Measurements from ENCODE around the gene TMEM25. TPM values are rescaled to one million over a fixed set of nuclear protein-coding genes. Genes with fewer than 3 reads are reported as not detected.
A peak's percentile ranks its signal among the peaks of the same experiment; 100 is the strongest.

Gene TMEM25
- total RNA-seq, 4 donors from 2014 or later: 7.0 to 18.0 (median 15.3) TPM

DNA sequence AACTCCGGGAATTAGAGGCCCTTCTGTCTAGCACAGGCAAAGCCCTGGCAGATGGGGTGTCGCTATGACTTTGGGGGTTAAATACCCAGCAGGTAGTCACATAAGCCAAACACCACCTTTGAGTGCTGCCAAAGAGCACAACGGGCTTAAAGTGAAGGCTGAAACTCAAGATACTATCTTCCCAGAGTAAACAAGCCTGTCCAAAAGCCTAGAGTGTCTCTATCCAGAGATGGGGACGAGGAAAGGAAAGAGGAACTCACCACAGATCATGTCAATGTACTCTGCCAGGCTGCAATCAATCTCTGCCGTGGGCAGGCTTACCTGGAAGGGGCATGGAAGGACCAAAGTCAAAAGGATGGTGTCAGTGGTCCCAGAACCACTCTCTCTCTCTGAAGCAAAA, 14.5 kb downstream of the TMEM25 start:
- Histone ChIP-seq H3K27ac (no peak overlapping the region), H3K36me3 (peaks cover 0 to 78% (median 12%) of the 10 kb centered on the region in 3 donors), H3K4me3 (no peak overlapping the region), H3K27me3 (no peaks in the 10 kb centered on the region), H3K4me1 (no peaks in the 10 kb centered on the region), H3K9me3 (no peaks in the 10 kb centered on the region)
- TF ChIP-seq, protein P1, sequence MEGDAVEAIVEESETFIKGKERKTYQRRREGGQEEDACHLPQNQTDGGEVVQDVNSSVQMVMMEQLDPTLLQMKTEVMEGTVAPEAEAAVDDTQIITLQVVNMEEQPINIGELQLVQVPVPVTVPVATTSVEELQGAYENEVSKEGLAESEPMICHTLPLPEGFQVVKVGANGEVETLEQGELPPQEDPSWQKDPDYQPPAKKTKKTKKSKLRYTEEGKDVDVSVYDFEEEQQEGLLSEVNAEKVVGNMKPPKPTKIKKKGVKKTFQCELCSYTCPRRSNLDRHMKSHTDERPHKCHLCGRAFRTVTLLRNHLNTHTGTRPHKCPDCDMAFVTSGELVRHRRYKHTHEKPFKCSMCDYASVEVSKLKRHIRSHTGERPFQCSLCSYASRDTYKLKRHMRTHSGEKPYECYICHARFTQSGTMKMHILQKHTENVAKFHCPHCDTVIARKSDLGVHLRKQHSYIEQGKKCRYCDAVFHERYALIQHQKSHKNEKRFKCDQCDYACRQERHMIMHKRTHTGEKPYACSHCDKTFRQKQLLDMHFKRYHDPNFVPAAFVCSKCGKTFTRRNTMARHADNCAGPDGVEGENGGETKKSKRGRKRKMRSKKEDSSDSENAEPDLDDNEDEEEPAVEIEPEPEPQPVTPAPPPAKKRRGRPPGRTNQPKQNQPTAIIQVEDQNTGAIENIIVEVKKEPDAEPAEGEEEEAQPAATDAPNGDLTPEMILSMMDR (IDR thresholded peaks at IDR 0.05): no peak
- TF ChIP-seq POLR2A (IDR thresholded peaks at IDR 0.05): no peak
- no peak for DNase-seq
- intact Hi-C loops (cut with DNase I): no loop called here
- WGBS, 2 donors: 69 to 91% methylated on average over 4 to 5 of the region's 5 CpGs

DNA sequence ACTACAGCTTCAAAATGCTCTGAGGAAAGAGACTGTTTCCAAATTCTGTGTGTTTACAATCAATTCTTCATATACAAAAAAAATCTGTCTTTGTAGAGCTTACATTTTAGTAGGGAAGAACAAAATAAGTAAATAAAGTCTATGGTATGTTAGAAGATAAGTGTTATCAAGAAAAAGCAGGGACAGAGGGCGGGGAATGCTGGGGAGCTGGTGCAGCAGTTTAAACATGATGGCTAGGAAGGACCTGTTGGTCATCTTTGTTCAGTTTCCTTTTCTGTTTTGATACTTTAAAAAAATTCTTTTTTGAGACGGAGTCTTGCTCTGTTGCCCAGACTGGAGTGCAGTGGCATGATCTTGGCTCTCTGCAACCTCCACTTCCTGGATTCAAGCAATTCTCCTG, 16.1 kb downstream of the TMEM25 start:
- Histone ChIP-seq H3K36me3 (peaks cover 0 to 83% (median 23%) of the 10 kb centered on the region in 3 donors), H3K27ac (no peak overlapping the region), H3K9me3 (no peaks in the 10 kb centered on the region), H3K4me3 (no peak overlapping the region), H3K27me3 (no peaks in the 10 kb centered on the region), H3K4me1 (no peaks in the 10 kb centered on the region)
- no peak for TF ChIP-seq POLR2A (IDR thresholded peaks at IDR 0.05)
- TF ChIP-seq, protein P1 (IDR thresholded peaks at IDR 0.05): no peak
- intact Hi-C loops (cut with DNase I): no loop called here
- no peak for DNase-seq
- WGBS, 2 donors: 86 to 95% methylated on average over 2 of the region's 2 CpGs

DNA sequence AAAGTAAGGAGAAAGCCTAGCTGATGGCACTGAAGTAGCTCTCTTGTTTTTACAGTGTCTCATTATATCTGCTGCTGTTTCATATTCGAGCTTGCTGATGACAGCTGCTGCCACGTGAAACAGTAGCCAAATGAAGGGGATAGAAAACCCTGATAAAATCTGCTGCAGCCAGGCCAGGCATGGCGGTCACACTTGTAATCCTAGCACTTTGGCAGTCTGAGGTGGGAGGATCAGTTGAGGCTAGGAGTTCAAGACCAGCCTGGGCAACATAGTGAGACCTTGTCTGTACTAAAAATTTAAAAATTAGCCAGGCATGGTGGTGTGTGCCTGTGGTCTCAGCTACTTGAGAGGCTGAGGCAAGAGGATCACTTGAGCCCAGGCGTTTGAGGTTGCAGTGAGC, 21.3 kb downstream of the TMEM25 start:
- WGBS, 2 donors: 89 to 93% methylated on average over 3 to 4 of the region's 4 CpGs
- Histone ChIP-seq H3K27ac (no peak overlapping the region), H3K9me3 (no peaks in the 10 kb centered on the region), H3K27me3 (no peaks in the 10 kb centered on the region), H3K4me1 (no peaks in the 10 kb centered on the region), H3K36me3 (peaks cover 0 to 92% (median 15%) of the 10 kb centered on the region in 3 donors), H3K4me3 (no peak overlapping the region)
- DNase-seq: no peak
- intact Hi-C loops (cut with DNase I): no loop called here
- TF ChIP-seq, protein P1 (IDR thresholded peaks at IDR 0.05): no peak
- TF ChIP-seq POLR2A (IDR thresholded peaks at IDR 0.05): no peak

DNA sequence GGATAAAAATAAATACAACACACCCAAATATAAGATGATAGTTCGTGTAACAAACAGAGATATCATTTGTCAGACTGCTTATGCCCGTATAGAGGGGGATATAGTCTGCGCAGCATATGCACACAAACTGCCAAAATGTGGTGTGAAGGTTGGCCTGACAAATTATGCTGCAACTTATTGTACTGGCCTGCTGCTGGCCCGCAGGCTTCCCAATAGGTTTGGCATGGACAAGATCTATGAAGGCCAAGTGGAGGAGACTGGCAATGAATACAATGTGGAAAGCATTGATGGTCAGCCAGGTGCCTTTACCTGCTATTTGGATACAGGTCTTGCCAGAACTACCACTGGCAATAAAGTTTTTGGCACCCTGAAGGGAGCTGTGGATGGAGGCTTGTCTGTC, 29.8 kb downstream of the TMEM25 start:
- intact Hi-C loops (cut with DNase I): no loop called here
- H3K4me1 ChIP-seq: peaks cover 0 to 14% (median 0%) of the 10 kb centered on the region in 3 donors
- no peaks in the 10 kb centered on the region for H3K27me3 ChIP-seq
- TF ChIP-seq POLR2A (IDR thresholded peaks at IDR 0.05): no peak
- TF ChIP-seq, protein P1 (IDR thresholded peaks at IDR 0.05): no peak
- H3K27ac ChIP-seq: no peak overlapping the region
- no peak overlapping the region for H3K4me3 ChIP-seq
- DNase-seq: no peak
- H3K9me3 ChIP-seq: no peaks in the 10 kb centered on the region
- 77 to 86% methylated on average over 4 of the region's 4 CpGs for WGBS, 2 donors
- H3K36me3 ChIP-seq: peaks cover 0 to 45% (median 0%) of the 10 kb centered on the region in 3 donors

DNA sequence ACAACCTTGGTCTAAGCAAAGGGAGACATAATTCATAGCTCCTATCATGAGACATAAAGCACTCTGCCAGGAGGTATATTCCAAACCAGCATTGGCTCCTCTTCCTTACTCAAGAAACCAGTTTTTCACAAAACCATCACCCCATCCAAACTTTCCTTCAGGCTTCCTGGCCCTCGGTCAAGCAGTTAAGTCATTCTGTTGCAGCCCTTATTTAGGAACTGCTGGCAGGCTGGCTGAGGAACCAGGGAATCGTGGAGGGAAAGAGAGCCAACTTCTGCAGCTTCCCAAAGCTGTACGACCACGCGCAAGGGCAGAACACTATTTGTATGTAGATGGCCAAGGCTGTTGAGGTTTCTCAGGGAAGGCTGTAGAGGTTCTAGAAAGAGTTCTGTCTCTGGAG, 34.1 kb downstream of the TMEM25 start:
- no peak for DNase-seq
- WGBS, 2 donors: 20 to 25% methylated on average over 1 to 5 of the region's 5 CpGs

More for the DNA sequence above, 34.1 kb downstream of the TMEM25 start:
- Histone ChIP-seq H3K27ac (peak overlapping the region; percentile 75 to 88 (median 83)), H3K27me3 (no peaks in the 10 kb centered on the region), H3K9me3 (no peaks in the 10 kb centered on the region), H3K36me3 (peaks cover 0 to 5% (median 0%) of the 10 kb centered on the region in 3 donors), H3K4me1 (peaks cover 0 to 19% (median 0%) of the 10 kb centered on the region in 3 donors), H3K4me3 (peak overlapping the region; percentile 52 to 75 (median 66))
- intact Hi-C loops (cut with DNase I): no loop called here
- TF ChIP-seq POLR2A (IDR thresholded peaks at IDR 0.05): no peak
- TF ChIP-seq, protein P1 (IDR thresholded peaks at IDR 0.05): no peak
